Body of pancreas (tissue), 4 donors: Measurements from ENCODE around the gene DAPK3. TPM values are rescaled to one million over a fixed set of nuclear protein-coding genes. Genes with fewer than 3 reads are reported as not detected.
"Not testable (repeated sequence)": the region's sequence is repeated elsewhere in the genome, so short reads cannot be mapped to it uniquely, and the experiment has no call there.

Experiments
- ATAC-seq: fragments of 150-250 bp; one replicate; pipeline ENCODE4 v1.9.1; 2016
- DNase-seq, 4 donors: peaks; one replicate each; pipeline ENCODE4 v3.0.0-alpha.2; 2019
- H3K27ac ChIP-seq, 4 donors: fragments of 200-600 bp; sonication (generic); 1 replicate in 3 of 4; 2 replicates in 1 of 4; pipeline versions ENCODE4 v1.5.1 to v1.6.1; 2016 to 2019; ENCODE audit warnings: mild to moderate bottlenecking in 1 of 4, mixed read lengths in 1 of 4, moderate library complexity in 1 of 4
- H3K27me3 ChIP-seq, 2 donors: fragments of 200-600 bp; sonication (generic); one replicate each; pipeline ENCODE4 v1.6.0; 2016; ENCODE audit warnings: mild to moderate bottlenecking in 1 of 2
- H3K36me3 ChIP-seq, 2 donors: fragments of 200-600 bp; sonication (generic); replicated peaks in 1 of 2; 2 replicates each; pipeline ENCODE4 v1.5.1; 2016; ENCODE audit warnings: low read depth in 2 of 2; ENCODE audit not compliant: insufficient read depth in 1 of 2
- H3K4me1 ChIP-seq: fragments of 200-600 bp; sonication (generic); one replicate; pipeline ENCODE4 v1.6.0; 2016
- H3K4me3 ChIP-seq, 2 donors: fragments of 200-600 bp; sonication (generic); 1 replicate in 1 of 2; 2 replicates in 1 of 2; pipeline ENCODE4 v1.5.1; 2016 to 2019
- H3K9me3 ChIP-seq, 3 donors: fragments of 200-600 bp; sonication (generic); 1 replicate in 2 of 3; 2 replicates in 1 of 3; pipeline ENCODE4 v1.5.1; 2016
- CTCF ChIP-seq, 7 experiments: fragments of 450-650 bp in 4 of 7; fragments of 200-600 bp in 3 of 7; sonication (generic) in 3 of 7; IDR thresholded peaks; one replicate each; pipeline ENCODE4 v1.5.1; 2016 to 2019; ENCODE audit warnings: antibody characterized with exemption in 7 of 7
- POLR2A ChIP-seq, 3 donors: fragments of 450-650 bp; IDR thresholded peaks; one replicate each; pipeline ENCODE4 v1.6.1; 2016; ENCODE audit warnings: antibody characterized with exemption in 3 of 3, mild to moderate bottlenecking in 2 of 3
- WGBS, 2 donors: methylation state at CpG; one replicate each; pipeline ENCODE4 v1.1.5; 2017; 5-methylcytosine and 5-hydroxymethylcytosine counted together
- intact Hi-C: fragments of 100-400 bp; cut with DNase I; formaldehyde crosslinking; loops from one replicate; pipeline ENCODE4 v1.15.1; 2023
- total RNA-seq, 2 donors: library from RNA; depleted of rRNA; stranded (reverse); fragments of >200 nt; gene quantifications; one replicate each; pipeline ENCODE4 v1.1.0, GENCODE V29; 2016

Gene DAPK3
- total RNA-seq, 2 donors from 2014 or later: 44.5 to 47.7 TPM

- WGBS, 2 donors: 0 to 1% methylated on average over 20 to 22 of the region's 22 CpGs
- DNase-seq (no peak), ATAC-seq (no peak)
- peak overlapping the region; percentile 75 to 78 for H3K4me3 ChIP-seq
- no peaks in the 10 kb centered on the region for H3K27me3 ChIP-seq
- intact Hi-C loops: no loop called here
- TF ChIP-seq POLR2A (IDR thresholded peaks at IDR 0.05): no peak
- TF ChIP-seq CTCF (IDR thresholded peaks at IDR 0.05): no peak
- peak overlapping the region; percentile 82 to 94 (median 92) for H3K27ac ChIP-seq
- no peaks in the 10 kb centered on the region for H3K36me3 ChIP-seq
- peaks cover 59% of the 10 kb centered on the region for H3K4me1 ChIP-seq
- no peaks in the 10 kb centered on the region for H3K9me3 ChIP-seq
Observed at GRCh38 chr19:3970313-3970807, 539 bp downstream of the DAPK3 start.

GRCh38 chr19:3969435-3970312 is 1.2 kb downstream of the DAPK3 start:
- H3K27me3 ChIP-seq: no peaks in the 10 kb centered on the region
- intact Hi-C loops: no loop called here
- H3K9me3 ChIP-seq: no peaks in the 10 kb centered on the region
- ATAC-seq (no peak), DNase-seq (peak in 1 of 4 donors; percentile 50)
- 30 to 38% methylated on average over 19 to 23 of the region's 23 CpGs for WGBS, 2 donors
- no peak for TF ChIP-seq POLR2A (IDR thresholded peaks at IDR 0.05)
- TF ChIP-seq CTCF (IDR thresholded peaks at IDR 0.05): no peak
- peak overlapping the region in 1 of 2 donors; percentile 78 for H3K4me3 ChIP-seq
- peaks cover 61% of the 10 kb centered on the region for H3K4me1 ChIP-seq
- no peaks in the 10 kb centered on the region for H3K36me3 ChIP-seq
- peak overlapping the region; percentile 82 to 94 (median 92) for H3K27ac ChIP-seq

DNA sequence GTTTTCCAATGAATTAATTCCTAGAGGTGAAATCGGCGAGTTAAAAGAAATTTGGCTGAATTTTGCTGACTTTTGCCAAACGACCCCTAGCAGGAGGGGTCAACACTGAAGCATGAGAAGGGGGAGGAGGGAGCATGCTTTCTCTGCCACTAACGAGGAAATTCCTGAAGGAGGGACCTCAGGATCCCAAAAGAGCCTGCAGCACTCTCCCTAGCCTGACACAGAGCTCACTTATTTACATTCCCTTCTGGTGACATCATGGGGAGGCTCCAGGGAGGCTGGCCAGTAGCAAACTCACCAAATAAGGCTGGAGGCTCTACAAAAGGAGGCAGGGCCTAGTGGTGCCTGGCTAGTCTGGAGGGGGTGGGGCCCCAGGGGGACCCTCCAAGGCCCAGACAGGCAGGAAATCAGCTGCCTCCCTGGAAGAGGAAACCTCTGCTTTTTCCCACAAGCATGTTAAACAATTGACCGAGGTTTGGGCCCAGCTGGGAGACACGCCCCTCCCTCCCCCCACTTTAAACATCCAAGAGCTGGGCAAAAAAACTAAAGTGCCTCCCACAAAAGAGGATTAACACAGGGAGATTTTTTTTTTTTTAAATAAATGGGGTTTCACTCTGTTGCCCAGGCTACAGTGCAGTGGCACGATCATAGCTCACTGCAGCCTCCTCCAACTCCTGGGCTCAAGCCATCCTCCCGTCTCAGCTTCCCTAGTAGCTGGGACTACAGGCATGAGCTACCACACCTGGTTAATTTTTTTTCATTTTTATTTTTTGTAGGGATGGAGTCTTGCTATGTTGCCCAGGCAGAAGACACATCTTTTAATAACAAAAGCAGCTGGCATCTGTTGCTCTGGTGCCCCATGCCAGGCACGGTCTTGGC is 2.1 kb downstream of the DAPK3 start:
- DNase-seq: peak; percentile 81 to 91 (median 86)
- intact Hi-C loops: no loop called here
- Histone ChIP-seq H3K36me3 (peaks cover 3 to 6% of the 10 kb centered on the region in 2 donors), H3K4me1 (peaks cover 61% of the 10 kb centered on the region), H3K9me3 (no peaks in the 10 kb centered on the region), H3K4me3 (no peak overlapping the region), H3K27ac (peak overlapping the region; percentile 82 to 94 (median 92)), H3K27me3 (no peaks in the 10 kb centered on the region)
- WGBS, 2 donors: 36 to 41% methylated on average over 9 of the region's 9 CpGs
- ATAC-seq: peak; percentile 66
- TF ChIP-seq CTCF (IDR thresholded peaks at IDR 0.05): peak in 1 of 7 experiments; percentile 2
- TF ChIP-seq POLR2A (IDR thresholded peaks at IDR 0.05): peak; percentile 21 to 39 (median 33)

DNA sequence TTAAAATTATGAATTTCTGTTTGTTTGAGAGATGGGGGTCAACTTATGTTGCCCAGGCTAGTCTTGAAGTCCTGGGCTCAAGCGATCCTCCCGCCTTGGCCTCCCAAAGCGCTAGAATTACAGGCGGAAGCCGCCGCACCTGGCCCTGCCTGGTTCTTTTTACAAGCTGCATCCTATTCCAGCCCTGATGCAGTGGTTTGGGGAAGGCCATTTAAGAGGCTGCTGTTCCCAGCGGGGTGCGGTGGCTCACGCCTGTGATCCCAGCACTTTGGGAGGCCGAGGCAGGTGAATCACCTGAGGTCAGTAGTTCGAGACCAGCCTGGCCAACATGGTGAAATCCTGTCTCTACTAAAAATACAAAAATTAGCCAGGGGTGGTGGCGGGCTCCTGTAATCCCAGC is 2.9 kb downstream of the DAPK3 start:
- H3K9me3 ChIP-seq, H3K27me3 ChIP-seq, intact Hi-C loops, H3K4me3 ChIP-seq, ATAC-seq, DNase-seq: not testable (repeated sequence)
- H3K36me3 ChIP-seq: peaks cover 9 to 14% of the 10 kb centered on the region in 2 donors
- H3K27ac ChIP-seq: peak overlapping the region; percentile 82 to 94 (median 92)
- H3K4me1 ChIP-seq: peaks cover 61% of the 10 kb centered on the region
- WGBS, 2 donors: 87 to 92% methylated on average over 12 of the region's 12 CpGs
